ENCODE results near the gene SLC16A14. TPM values are rescaled to one million over a fixed set of nuclear protein-coding genes. Genes with fewer than 3 reads are reported as not detected.
A peak's percentile ranks its signal among the peaks of the same experiment; 100 is the strongest.
"Not testable (repeated sequence)": the region's sequence is repeated elsewhere in the genome, so short reads cannot be mapped to it uniquely, and the experiment has no call there.

SLC16A14 gene
- polyA plus RNA-seq, 1 of the 3 experiments (the other 2 are of a cell fraction): 0.90 TPM

DNA sequence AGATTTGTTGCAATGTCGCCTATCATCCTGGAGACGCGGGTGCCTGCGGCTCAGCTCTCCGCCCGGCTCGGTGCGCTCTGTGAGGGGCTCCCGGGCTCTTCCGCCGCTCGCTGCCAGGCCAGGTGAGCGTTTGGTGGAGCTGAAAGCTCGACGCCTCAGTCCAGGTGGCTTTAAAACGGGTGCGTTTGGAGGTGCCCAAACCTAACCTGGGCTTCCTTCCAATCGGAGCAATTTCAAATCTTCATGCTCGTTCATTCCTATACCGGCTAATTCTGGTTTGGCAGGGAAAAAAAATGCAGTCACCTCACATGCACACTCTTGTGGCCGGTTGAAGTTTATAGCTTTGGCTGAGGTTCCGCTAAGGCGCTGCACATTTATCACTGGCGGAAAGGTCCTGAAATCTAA, at the start of gene SLC16A14 (continued):
- TF ChIP-seq RCOR1 (IDR thresholded peaks at IDR 0.05; ENCODE audit: low read length) (0 out of 2 replicates have a peak, but pooled peaks have one; percentile 31), MEF2A (IDR thresholded peaks at IDR 0.05; ENCODE audit: borderline replicate concordance, low read depth) (no peak), CHD2 (IDR thresholded peaks at IDR 0.05; ENCODE audit: low read length, partially characterized antibody) (no peak), FOSL2 (IDR thresholded peaks at IDR 0.05; ENCODE audit: borderline replicate concordance, low read depth) (no peak), FOXJ3 (CRISPR knock-in tag; IDR thresholded peaks at IDR 0.05) (no peak), RAD21 (IDR thresholded peaks at IDR 0.05; ENCODE audit: low read length) (peak; percentile 53), YY1 (IDR thresholded peaks at IDR 0.05; ENCODE audit: low read depth) (no peak), TCF12 (IDR thresholded peaks at IDR 0.05) (no peak), NRF1 (IDR thresholded peaks at IDR 0.05; ENCODE audit: low read depth, low read length) (no peak), RXRA (IDR thresholded peaks at IDR 0.05; ENCODE audit: borderline replicate concordance, low read depth) (no peak), GABPA (IDR thresholded peaks at IDR 0.05; ENCODE audit: low read depth) (no peak)
- TF ChIP-seq, protein P1, sequence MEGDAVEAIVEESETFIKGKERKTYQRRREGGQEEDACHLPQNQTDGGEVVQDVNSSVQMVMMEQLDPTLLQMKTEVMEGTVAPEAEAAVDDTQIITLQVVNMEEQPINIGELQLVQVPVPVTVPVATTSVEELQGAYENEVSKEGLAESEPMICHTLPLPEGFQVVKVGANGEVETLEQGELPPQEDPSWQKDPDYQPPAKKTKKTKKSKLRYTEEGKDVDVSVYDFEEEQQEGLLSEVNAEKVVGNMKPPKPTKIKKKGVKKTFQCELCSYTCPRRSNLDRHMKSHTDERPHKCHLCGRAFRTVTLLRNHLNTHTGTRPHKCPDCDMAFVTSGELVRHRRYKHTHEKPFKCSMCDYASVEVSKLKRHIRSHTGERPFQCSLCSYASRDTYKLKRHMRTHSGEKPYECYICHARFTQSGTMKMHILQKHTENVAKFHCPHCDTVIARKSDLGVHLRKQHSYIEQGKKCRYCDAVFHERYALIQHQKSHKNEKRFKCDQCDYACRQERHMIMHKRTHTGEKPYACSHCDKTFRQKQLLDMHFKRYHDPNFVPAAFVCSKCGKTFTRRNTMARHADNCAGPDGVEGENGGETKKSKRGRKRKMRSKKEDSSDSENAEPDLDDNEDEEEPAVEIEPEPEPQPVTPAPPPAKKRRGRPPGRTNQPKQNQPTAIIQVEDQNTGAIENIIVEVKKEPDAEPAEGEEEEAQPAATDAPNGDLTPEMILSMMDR (IDR thresholded peaks at IDR 0.05): peak; percentile 38

DNA sequence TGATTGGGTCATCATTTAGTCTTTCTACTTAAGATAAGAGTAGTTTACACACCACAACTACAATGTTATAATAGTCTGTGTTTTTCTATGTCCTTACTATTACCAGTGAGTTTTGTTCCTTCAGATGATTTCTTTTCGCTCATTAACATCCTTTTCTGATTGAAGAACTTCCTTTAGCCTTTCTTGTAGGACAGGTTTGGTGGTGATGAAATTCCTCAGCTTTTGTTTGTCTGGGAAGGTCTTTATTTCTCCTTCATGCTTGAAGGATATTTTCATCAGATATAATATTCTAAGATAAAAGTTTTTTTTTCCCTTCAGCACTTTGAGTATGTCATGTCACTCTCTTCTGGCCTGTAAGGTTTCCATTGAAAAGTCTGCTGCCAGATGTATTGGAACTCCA, 38.0 kb upstream of the SLC16A14 start:
- CTCF ChIA-PET: interaction anchor here (0.7 kb wide), 1 partner anchor 318 kb away, joined by 3 read pairs; no protein-coding TSS in a partner anchor
- H3K27me3 ChIP-seq (ENCODE audit: insufficient read depth): no peaks in the 10 kb centered on the region

DNA sequence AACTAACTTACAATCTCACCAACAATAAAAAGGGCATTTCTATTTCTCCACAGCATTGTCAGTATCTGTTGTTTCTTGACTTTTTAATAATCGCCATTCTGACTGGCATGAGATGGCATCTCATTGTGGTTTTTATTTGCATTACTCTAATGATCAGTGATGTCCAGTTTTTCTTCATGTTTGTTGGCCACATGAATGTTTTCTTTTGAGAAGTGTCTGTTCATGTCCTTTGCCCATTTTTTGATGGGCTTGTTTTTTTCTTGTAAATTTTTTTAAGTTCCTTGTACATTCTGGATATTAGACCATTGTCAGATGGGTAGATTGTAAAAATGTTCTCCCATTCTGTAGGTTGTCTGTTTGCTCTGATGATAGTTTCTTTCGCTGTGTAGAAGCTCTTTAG, 33.2 kb upstream of the SLC16A14 start:
- H3K9ac ChIP-seq; CTCF ChIA-PET; DNase-seq; H3K79me2 ChIP-seq (ENCODE audit: insufficient read depth); H3K9me3 ChIP-seq; H3F3A ChIP-seq (replicated peaks; ENCODE audit: insufficient read depth); H3K4me2 ChIP-seq; H3K4me1 ChIP-seq (ENCODE audit: control insufficient read depth in 1 of 2, insufficient read depth in 2 of 2, low read depth in 1 of 2, low read length in 1 of 2); POLR2A ChIA-PET; H3K9me2 ChIP-seq; H4K20me1 ChIP-seq (ENCODE audit: insufficient read depth); H3K27ac ChIP-seq (ENCODE audit: low read depth in 2 of 2, low read length in 1 of 2); H3K4me3 ChIP-seq (ENCODE audit: low read depth in 2 of 2, low read length in 1 of 2); H3K27me3 ChIP-seq (ENCODE audit: insufficient read depth); H3K36me3 ChIP-seq (replicated peaks in 1 of 2; ENCODE audit: control insufficient read depth in 1 of 2, insufficient read depth in 2 of 2, low read length in 1 of 2); H2AFZ ChIP-seq (ENCODE audit: low read depth): not testable (repeated sequence)
- 1% methylated on average over 2 of the region's 2 CpGs for WGBS (ENCODE audit: low lambda C conversion rate)

More for the DNA sequence above, 38.0 kb upstream of the SLC16A14 start:
- H3F3A ChIP-seq (replicated peaks; ENCODE audit: insufficient read depth): no peaks in the 10 kb centered on the region
- H3K9me3 ChIP-seq: no peaks in the 10 kb centered on the region
- WGBS (ENCODE audit: low lambda C conversion rate): 0% methylated on average over 1 of the region's 1 CpG
- POLR2A ChIA-PET: no interaction called here
- TF ChIP-seq ELF1 (IDR thresholded peaks at IDR 0.05): no peak
- no peaks in the 10 kb centered on the region for H3K4me1 ChIP-seq (ENCODE audit: control insufficient read depth in 1 of 2, insufficient read depth in 2 of 2, low read depth in 1 of 2, low read length in 1 of 2)
- no peak for DNase-seq
- no peaks in the 10 kb centered on the region for H3K79me2 ChIP-seq (ENCODE audit: insufficient read depth)
- H3K27ac ChIP-seq (ENCODE audit: low read depth in 2 of 2, low read length in 1 of 2): no peak overlapping the region
- no peaks in the 10 kb centered on the region for H4K20me1 ChIP-seq (ENCODE audit: insufficient read depth)
- no peak overlapping the region for H3K4me3 ChIP-seq (ENCODE audit: low read depth in 2 of 2, low read length in 1 of 2)
- H3K9me2 ChIP-seq: no peaks in the 10 kb centered on the region
- H3K36me3 ChIP-seq (replicated peaks in 1 of 2; ENCODE audit: control insufficient read depth in 1 of 2, insufficient read depth in 2 of 2, low read length in 1 of 2): no peaks in the 10 kb centered on the region
- no peak overlapping the region for H3K4me2 ChIP-seq
- no peak overlapping the region for H3K9ac ChIP-seq
- H2AFZ ChIP-seq (ENCODE audit: low read depth): no peak overlapping the region

All from SK-N-SH (cell line).